Measurements from ENCODE around the gene HGFAC. TPM values are rescaled to one million over a fixed set of nuclear protein-coding genes. Genes with fewer than 3 reads are reported as not detected.

Gene HGFAC
- total and polyA plus RNA-seq, 10 of the 15 experiments (the other 5 are each of a cell fraction or from before 2014, with no cell fraction given) = 0.38 TPM; not detected in 9

GRCh38 chr4:3483471-3483921 is 41.7 kb downstream of the HGFAC start (continued):
- no peak for TF ChIP-seq HSF1 (IDR thresholded peaks at IDR 0.05; ENCODE audit: low read depth, low read length)

- H3K4me3 ChIP-seq = no peak overlapping the region
- H3K4me1 ChIP-seq (ENCODE audit: control insufficient read depth, insufficient read depth, low read length) = no peaks in the 10 kb centered on the region; the same call in 1 of the 2 replicates
- WGBS (ENCODE audit: insufficient coverage, insufficient replicate concordance, low lambda C conversion rate, missing lambda C conversion rate) = 3% methylated on average over 45 of the region's 45 CpGs
- no peaks in the 10 kb centered on the region for H3K79me2 ChIP-seq (ENCODE audit: control insufficient read depth, insufficient read depth, low read length)
- FAIRE-seq = no peak
- no peak overlapping the region for H3K27ac ChIP-seq (ENCODE audit: control insufficient read depth, insufficient read depth)
- no peak overlapping the region for H3K9ac ChIP-seq (ENCODE audit: control insufficient read depth, insufficient read depth, low read length)
- ChIA-PET POLR2A (no interaction called here), SMC1A (ENCODE audit: uncharacterized antibody, unreplicated experiment) (no interaction called here), RAD21 (ENCODE audit: unreplicated experiment) (no interaction called here), CTCF (no interaction called here)
- no TSS peak for BruUV-seq (replicated peaks)
- H3K4me2 ChIP-seq (ENCODE audit: control insufficient read depth, insufficient read depth) = 0 out of 2 replicates have a peak overlapping the region, but pooled peaks have one; percentile 33
- intact Hi-C loops (cut with micrococcal nuclease; ENCODE audit: unreplicated experiment) (no loop called here), in situ Hi-C loops (cut with MboI) (no loop called here)
- no peaks in the 10 kb centered on the region for H3K9me3 ChIP-seq (replicated peaks; ENCODE audit: control insufficient read depth, insufficient read depth, low read length)
- no peaks in the 10 kb centered on the region for H3K36me3 ChIP-seq (ENCODE audit: control insufficient read depth in 2 of 2, insufficient read depth in 2 of 2, low read length in 1 of 2)
- H3K27me3 ChIP-seq (replicated peaks in 1 of 2; ENCODE audit: control insufficient read depth in 2 of 2, insufficient read depth in 2 of 2, low read length in 1 of 2) = peaks cover 2 to 6% of the 10 kb centered on the region in 2 experiments; a peak in 3 of 4 replicates
- no peak overlapping the region for H2AFZ ChIP-seq (ENCODE audit: control insufficient read depth, low read depth, low read length)
- peak; percentile 25 for ATAC-seq
- no peak for DNase-seq (ENCODE audit: low read depth, low spot score)
- TF ChIP-seq ZNF384 (IDR thresholded peaks at IDR 0.05; ENCODE audit: borderline replicate concordance, low read depth, low read length) = no peak
- no peak for TF ChIP-seq YY1 (IDR thresholded peaks at IDR 0.05; ENCODE audit: low read depth, low read length)
- TF ChIP-seq E2F8 (IDR thresholded peaks at IDR 0.05; ENCODE audit: low read depth, partially characterized antibody) = no peak
- TF ChIP-seq DPF2 (IDR thresholded peaks at IDR 0.05) = 0 out of 2 replicates have a peak, but pooled peaks have one; percentile 24
- 0 out of 2 replicates have a peak, but pooled peaks have one; percentile 57 for TF ChIP-seq IKZF1 (conservative IDR thresholded peaks at IDR 0.05)
- TF ChIP-seq BHLHE40 (IDR thresholded peaks at IDR 0.05; ENCODE audit: borderline replicate concordance in 1 of 2, low read depth in 2 of 2, low read length in 1 of 2) = peak in 1 of 2 experiments; percentile 26; a peak in 1 of 4 replicates
- H4K20me1 ChIP-seq (ENCODE audit: control insufficient read depth, insufficient read depth) = no peaks in the 10 kb centered on the region
These were observed 42.5 kb downstream of the HGFAC start for GRCh38 chr4:3484057-3484973.

All from GM12878 (cell line).